B cell (primary cell): ENCODE results near the gene JADE2.

Experiments used
- CTCF ChIP-seq: fragments of 200-600 bp; IDR thresholded peaks from one replicate; pipeline ENCODE4 v1.8.0; 2022; ENCODE audit warnings: antibody characterized with exemption, mild to moderate bottlenecking
- EZH2 ChIP-seq: IDR thresholded peaks from 2 replicates; pipeline ENCODE4 v1.6.1; 2012; ENCODE audit warnings: borderline replicate concordance, low read depth, mild to moderate bottlenecking, moderate library complexity, low read length; ENCODE audit not compliant: insufficient read depth, poor library complexity, severe bottlenecking

- TF ChIP-seq EZH2: no peak
- TF ChIP-seq CTCF: no peak
These were observed 89.1 kb downstream of the JADE2 start for GRCh38 chr5:134614450-134615085.
